ENCODE measurements around the gene FAM124A. TPM values are rescaled to one million over a fixed set of nuclear protein-coding genes. Genes with fewer than 3 reads are reported as not detected.
A peak's percentile ranks its signal among the peaks of the same experiment; 100 is the strongest.

The FAM124A gene
- total RNA-seq, 2 donors from 2014 or later, result 5.5 to 11.2 TPM

DNA sequence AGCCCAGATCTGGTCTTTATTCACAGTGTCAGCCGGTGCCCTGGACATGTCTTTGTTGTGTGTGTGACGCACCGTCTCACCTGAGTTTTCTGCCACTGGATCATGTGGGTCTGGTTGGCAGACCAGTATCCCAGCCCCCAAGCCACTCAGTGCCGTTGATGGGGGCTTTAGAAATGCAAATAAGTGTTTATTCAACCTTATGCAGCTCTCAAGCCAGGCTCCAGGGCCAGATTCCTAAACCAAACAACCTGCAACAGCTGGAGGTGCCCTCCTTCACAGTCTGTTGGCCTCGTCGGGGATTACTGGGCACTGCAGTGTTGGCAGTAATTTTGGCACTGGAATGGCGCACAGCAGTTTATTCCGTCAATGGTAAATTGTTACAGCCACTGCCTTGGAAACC lies 21.6 kb downstream of the FAM124A start:
- no peaks in the 10 kb centered on the region for H3K36me3 ChIP-seq
- no peak overlapping the region for H3K27ac ChIP-seq
- H3K9me3 ChIP-seq, result no peaks in the 10 kb centered on the region
- intact Hi-C loops (cut with DNase I), result no loop called here
- WGBS, result 85% methylated on average over 8 of the region's 8 CpGs
- no peak overlapping the region for H3K4me3 ChIP-seq
- DNase-seq (ENCODE audit: low spot score), result no peak
- TF ChIP-seq POLR2AphosphoS5 (IDR thresholded peaks at IDR 0.05), result no peak
- no peak for TF ChIP-seq POLR2A (IDR thresholded peaks at IDR 0.05)
- TF ChIP-seq, protein P1, sequence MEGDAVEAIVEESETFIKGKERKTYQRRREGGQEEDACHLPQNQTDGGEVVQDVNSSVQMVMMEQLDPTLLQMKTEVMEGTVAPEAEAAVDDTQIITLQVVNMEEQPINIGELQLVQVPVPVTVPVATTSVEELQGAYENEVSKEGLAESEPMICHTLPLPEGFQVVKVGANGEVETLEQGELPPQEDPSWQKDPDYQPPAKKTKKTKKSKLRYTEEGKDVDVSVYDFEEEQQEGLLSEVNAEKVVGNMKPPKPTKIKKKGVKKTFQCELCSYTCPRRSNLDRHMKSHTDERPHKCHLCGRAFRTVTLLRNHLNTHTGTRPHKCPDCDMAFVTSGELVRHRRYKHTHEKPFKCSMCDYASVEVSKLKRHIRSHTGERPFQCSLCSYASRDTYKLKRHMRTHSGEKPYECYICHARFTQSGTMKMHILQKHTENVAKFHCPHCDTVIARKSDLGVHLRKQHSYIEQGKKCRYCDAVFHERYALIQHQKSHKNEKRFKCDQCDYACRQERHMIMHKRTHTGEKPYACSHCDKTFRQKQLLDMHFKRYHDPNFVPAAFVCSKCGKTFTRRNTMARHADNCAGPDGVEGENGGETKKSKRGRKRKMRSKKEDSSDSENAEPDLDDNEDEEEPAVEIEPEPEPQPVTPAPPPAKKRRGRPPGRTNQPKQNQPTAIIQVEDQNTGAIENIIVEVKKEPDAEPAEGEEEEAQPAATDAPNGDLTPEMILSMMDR (IDR thresholded peaks at IDR 0.05), result no peak
- peaks cover 4% of the 10 kb centered on the region for H3K4me1 ChIP-seq (replicated peaks)
- no peaks in the 10 kb centered on the region for H3K27me3 ChIP-seq (replicated peaks; ENCODE audit: insufficient read depth)

DNA sequence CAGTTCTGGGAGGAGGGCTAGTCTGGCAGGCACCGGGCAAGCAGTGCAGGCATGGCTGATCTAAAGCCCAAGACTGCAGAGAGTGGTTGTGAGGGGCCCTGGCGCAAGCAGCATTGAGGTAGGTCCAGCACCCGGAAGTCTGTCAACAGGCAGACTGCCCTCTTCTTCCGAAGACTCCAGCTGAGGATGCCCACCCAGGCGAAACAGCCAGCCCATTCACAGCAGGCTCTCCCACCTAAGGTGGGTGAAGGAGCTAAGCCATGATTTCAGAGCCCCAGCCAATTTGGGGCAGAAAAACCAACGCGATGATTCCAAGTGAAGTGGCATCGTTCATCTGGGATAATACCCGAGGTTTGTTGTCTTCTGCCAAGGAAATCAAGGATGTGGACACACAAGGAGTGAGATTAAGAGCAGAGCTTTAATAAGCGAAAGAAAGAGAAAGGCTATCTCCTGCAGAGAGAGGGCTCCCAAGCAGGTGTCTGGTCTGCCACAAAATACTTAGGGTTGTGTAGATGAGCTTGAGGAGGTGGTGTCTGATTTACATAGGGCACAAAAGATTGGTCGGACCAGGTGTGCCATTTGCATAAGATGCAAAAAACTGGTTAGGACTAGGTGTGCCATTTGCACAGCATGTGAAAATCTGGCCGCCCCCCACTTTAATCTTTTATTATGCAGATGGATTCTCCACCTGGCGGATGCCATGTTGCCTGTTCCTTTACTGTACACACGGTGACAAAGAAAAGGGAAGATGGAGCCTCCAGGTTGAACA lies 22.6 kb downstream of the FAM124A start:
- intact Hi-C loops (cut with DNase I), result no loop called here
- Histone ChIP-seq H3K4me1 (replicated peaks) (peaks cover 4% of the 10 kb centered on the region), H3K9me3 (no peaks in the 10 kb centered on the region), H3K4me3 (no peak overlapping the region), H3K27me3 (replicated peaks; ENCODE audit: insufficient read depth) (no peaks in the 10 kb centered on the region), H3K27ac (no peak overlapping the region), H3K36me3 (no peaks in the 10 kb centered on the region)
- TF ChIP-seq, protein P1 (IDR thresholded peaks at IDR 0.05), result no peak
- no peak for TF ChIP-seq POLR2A (IDR thresholded peaks at IDR 0.05)
- no peak for TF ChIP-seq POLR2AphosphoS5 (IDR thresholded peaks at IDR 0.05)
- 84% methylated on average over 14 of the region's 14 CpGs for WGBS
- no peak for DNase-seq (ENCODE audit: low spot score)

DNA sequence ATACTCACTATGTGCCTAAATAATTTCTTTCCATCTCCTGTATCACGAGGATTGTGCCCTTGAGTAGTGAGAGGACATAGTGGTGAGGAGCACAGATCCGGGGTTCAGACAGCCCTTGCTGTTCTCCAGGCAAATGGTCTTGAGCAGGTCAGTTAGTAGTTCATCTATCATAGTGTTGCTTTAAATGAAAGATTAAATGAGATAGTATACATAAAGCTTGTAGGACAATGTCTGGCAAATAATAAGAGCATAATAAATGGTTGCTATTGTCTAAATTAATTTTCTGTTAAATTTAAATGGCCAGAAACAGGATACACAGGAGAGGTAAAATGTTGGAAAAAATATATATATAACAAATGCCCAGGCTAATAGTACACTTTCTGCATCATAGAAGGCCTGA lies 23.4 kb downstream of the FAM124A start:
- H3K4me3 ChIP-seq, result no peak overlapping the region
- H3K36me3 ChIP-seq, result no peaks in the 10 kb centered on the region
- TF ChIP-seq POLR2AphosphoS5 (IDR thresholded peaks at IDR 0.05) (no peak), POLR2A (IDR thresholded peaks at IDR 0.05) (no peak)
- TF ChIP-seq, protein P1 (IDR thresholded peaks at IDR 0.05), result no peak
- intact Hi-C loops (cut with DNase I), result no loop called here
- H3K9me3 ChIP-seq, result no peaks in the 10 kb centered on the region
- H3K27ac ChIP-seq, result no peak overlapping the region
- H3K27me3 ChIP-seq (replicated peaks; ENCODE audit: insufficient read depth), result no peaks in the 10 kb centered on the region
- DNase-seq (ENCODE audit: low spot score), result no peak
- peaks cover 4% of the 10 kb centered on the region for H3K4me1 ChIP-seq (replicated peaks)
- 94% methylated on average over 2 of the region's 2 CpGs for WGBS

DNA sequence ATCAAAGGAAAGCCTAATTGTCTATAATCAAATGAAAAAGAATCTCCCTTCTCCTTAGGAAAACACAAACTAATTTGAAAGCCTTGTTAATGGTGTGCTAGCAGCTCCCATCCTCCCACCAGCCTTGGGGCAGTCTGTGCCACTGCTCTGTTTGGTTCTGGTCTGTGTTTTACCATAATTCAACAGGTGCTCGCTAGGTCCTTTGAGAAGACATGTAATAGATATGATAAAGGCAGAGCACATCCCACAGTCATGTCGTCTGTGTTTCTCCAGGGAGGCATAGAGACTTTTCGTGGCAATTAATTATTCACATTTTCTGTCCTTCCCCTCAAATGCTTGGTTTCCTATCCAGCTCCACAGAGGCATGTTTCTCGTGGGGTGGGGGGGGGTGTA lies 23.8 kb downstream of the FAM124A start:
- H3K27ac ChIP-seq, result peak overlapping the region in 1 of 2 donors; percentile 15
- intact Hi-C loops (cut with DNase I), result no loop called here
- no peak for TF ChIP-seq POLR2AphosphoS5 (IDR thresholded peaks at IDR 0.05)
- TF ChIP-seq POLR2A (IDR thresholded peaks at IDR 0.05), result no peak
- TF ChIP-seq, protein P1 (IDR thresholded peaks at IDR 0.05), result no peak

More for the DNA sequence above, 23.8 kb downstream of the FAM124A start:
- Histone ChIP-seq H3K4me1 (replicated peaks) (peaks cover 4% of the 10 kb centered on the region), H3K4me3 (no peak overlapping the region), H3K36me3 (no peaks in the 10 kb centered on the region), H3K27me3 (replicated peaks; ENCODE audit: insufficient read depth) (no peaks in the 10 kb centered on the region), H3K9me3 (no peaks in the 10 kb centered on the region)
- 27% methylated on average over 4 of the region's 4 CpGs for WGBS
- no peak for DNase-seq (ENCODE audit: low spot score)
